Panc1 (cell line): ENCODE measurements around the gene INSIG2. TPM values are rescaled to one million over a fixed set of nuclear protein-coding genes. Genes with fewer than 3 reads are reported as not detected.

Source experiments
- ATAC-seq: fragments of 200-7000 bp; cut with Tn5 transposase; 2 replicates; pipeline ENCODE4 v1.9.1; 2020; ENCODE audit warnings: mild to moderate bottlenecking, moderate library complexity
- BruUV-seq: library from RNA; stranded (reverse); fragments of 400-500 nt; replicated peaks from 2 replicates; lab custom pipeline; 2021; lab: Mats Ljungman, UMichigan
- CTCF ChIA-PET: fragments of 300-600 bp; sonication (Branson Sonifier 250); formaldehyde crosslinking; loops from one replicate; lab custom pipeline; 2022; ENCODE audit warnings: antibody characterized with exemption; lab: Charles Lee
- POLR2A ChIA-PET: fragments of 300-600 bp; sonication (Branson Sonifier 250); formaldehyde crosslinking; loops from one replicate; lab custom pipeline; 2022; ENCODE audit warnings: antibody characterized with exemption; lab: Charles Lee
- DNase-seq: peaks from one replicate; pipeline ENCODE4 v3.0.0-alpha.2; 2010; ENCODE audit warnings: low read depth, low spot score
- H3K27ac ChIP-seq: 2 replicates; pipeline ENCODE4 v1.5.1; 2011; ENCODE audit warnings: mild to moderate bottlenecking, low read length, inconsistent platforms
- H3K27me3 ChIP-seq: fragments of 200-500 bp; sonication (Bioruptor generic); 2 replicates; pipeline ENCODE4 v1.6.0; 2014; ENCODE audit warnings: low read length, inconsistent platforms; ENCODE audit not compliant: control insufficient read depth, insufficient read depth
- H3K36me3 ChIP-seq: fragments of 200-500 bp; sonication (Bioruptor generic); 2 replicates; pipeline ENCODE4 v1.5.1; 2014; ENCODE audit warnings: inconsistent platforms, mild to moderate bottlenecking, low read length, moderate library complexity; ENCODE audit not compliant: control insufficient read depth, insufficient read depth
- H3K4me1 ChIP-seq: 2 replicates; pipeline ENCODE4 v1.5.1; 2011; ENCODE audit warnings: inconsistent platforms, mild to moderate bottlenecking, low read length, moderate library complexity; ENCODE audit not compliant: control insufficient read depth, insufficient read depth
- H3K4me3 ChIP-seq, 2 experiments: 2 replicates each; pipeline ENCODE4 v1.5.1; 2011 to 2012; ENCODE audit warnings: low read depth in 2 of 2, low read length in 2 of 2, mild to moderate bottlenecking in 2 of 2, inconsistent platforms in 1 of 2, moderate library complexity in 1 of 2
- H3K9me3 ChIP-seq: fragments of 200-500 bp; sonication (Bioruptor generic); 2 replicates; pipeline ENCODE4 v1.5.1; 2014; ENCODE audit warnings: low read depth, mild to moderate bottlenecking, inconsistent platforms, low read length, moderate library complexity; ENCODE audit not compliant: control insufficient read depth, insufficient read depth
- POLR2AphosphoS5 ChIP-seq: IDR thresholded peaks from 2 replicates; pipeline ENCODE4 v1.6.1; 2012; ENCODE audit warnings: mild to moderate bottlenecking, low read depth, low read length, moderate library complexity
- SIN3A ChIP-seq: IDR thresholded peaks from 2 replicates; pipeline ENCODE4 v1.6.1; 2012; ENCODE audit warnings: low read depth, mild to moderate bottlenecking, low read length, moderate library complexity, borderline replicate concordance; ENCODE audit not compliant: insufficient read depth
- TCF7L2 ChIP-seq: IDR thresholded peaks from 2 replicates; pipeline ENCODE4 v1.6.1; 2011; ENCODE audit warnings: mild to moderate bottlenecking, low read depth, low read length, inconsistent platforms
- in situ Hi-C: cut with HindIII; loops from 2 replicates; pipeline ENCODE4 v1.10.0; 2016; ENCODE audit warnings: low sequenced_read_pairs, low pct_unique_long_range_greater_than_20kb
- intact Hi-C: fragments of 100-400 bp; cut with micrococcal nuclease; formaldehyde crosslinking; loops from one replicate; pipeline ENCODE4 v1.10.0; 2022; ENCODE audit not compliant: unreplicated experiment
- total RNA-seq: library from RNA; stranded (reverse); gene quantifications from one replicate; pipeline ENCODE4 v1.2.1, GENCODE V29; 2021; ENCODE audit not compliant: unreplicated experiment
- TF ChIP-seq, protein P1 (sequence below): fragments of 450-650 bp; IDR thresholded peaks from 2 replicates; pipeline ENCODE4 v1.5.1; 2017; ENCODE audit warnings: mild to moderate bottlenecking
- TF ChIP-seq, protein P2 (sequence below), 2 experiments: IDR thresholded peaks; 2 replicates each; pipeline ENCODE4 v1.6.1; 2011 to 2012; ENCODE audit warnings: low read depth in 2 of 2, control low read depth in 1 of 2, low read length in 1 of 2, mild to moderate bottlenecking in 1 of 2, moderate library complexity in 1 of 2; ENCODE audit not compliant: insufficient read depth in 1 of 2

INSIG2 gene
- total RNA-seq, 1 experiment from 2014 or later, result 9.9 TPM

GRCh38 chr2:118127250-118127649 lies 39.0 kb downstream of the INSIG2 start:
- Histone ChIP-seq H3K9me3 (no peaks in the 10 kb centered on the region), H3K36me3 (no peaks in the 10 kb centered on the region), H3K27ac (no peak overlapping the region), H3K4me1 (no peaks in the 10 kb centered on the region), H3K27me3 (0 out of 2 replicates have a peak, but pooled peaks cover 2% of the 10 kb centered on the region), H3K4me3 (no peak overlapping the region)
- DNase-seq (no peak), ATAC-seq (no peak)
- intact Hi-C loops, result no loop called here
- TF ChIP-seq TCF7L2 (no peak), POLR2AphosphoS5 (no peak), SIN3A (no peak)
- TF ChIP-seq, protein P1, sequence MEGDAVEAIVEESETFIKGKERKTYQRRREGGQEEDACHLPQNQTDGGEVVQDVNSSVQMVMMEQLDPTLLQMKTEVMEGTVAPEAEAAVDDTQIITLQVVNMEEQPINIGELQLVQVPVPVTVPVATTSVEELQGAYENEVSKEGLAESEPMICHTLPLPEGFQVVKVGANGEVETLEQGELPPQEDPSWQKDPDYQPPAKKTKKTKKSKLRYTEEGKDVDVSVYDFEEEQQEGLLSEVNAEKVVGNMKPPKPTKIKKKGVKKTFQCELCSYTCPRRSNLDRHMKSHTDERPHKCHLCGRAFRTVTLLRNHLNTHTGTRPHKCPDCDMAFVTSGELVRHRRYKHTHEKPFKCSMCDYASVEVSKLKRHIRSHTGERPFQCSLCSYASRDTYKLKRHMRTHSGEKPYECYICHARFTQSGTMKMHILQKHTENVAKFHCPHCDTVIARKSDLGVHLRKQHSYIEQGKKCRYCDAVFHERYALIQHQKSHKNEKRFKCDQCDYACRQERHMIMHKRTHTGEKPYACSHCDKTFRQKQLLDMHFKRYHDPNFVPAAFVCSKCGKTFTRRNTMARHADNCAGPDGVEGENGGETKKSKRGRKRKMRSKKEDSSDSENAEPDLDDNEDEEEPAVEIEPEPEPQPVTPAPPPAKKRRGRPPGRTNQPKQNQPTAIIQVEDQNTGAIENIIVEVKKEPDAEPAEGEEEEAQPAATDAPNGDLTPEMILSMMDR, result no peak
- TF ChIP-seq, protein P2, sequence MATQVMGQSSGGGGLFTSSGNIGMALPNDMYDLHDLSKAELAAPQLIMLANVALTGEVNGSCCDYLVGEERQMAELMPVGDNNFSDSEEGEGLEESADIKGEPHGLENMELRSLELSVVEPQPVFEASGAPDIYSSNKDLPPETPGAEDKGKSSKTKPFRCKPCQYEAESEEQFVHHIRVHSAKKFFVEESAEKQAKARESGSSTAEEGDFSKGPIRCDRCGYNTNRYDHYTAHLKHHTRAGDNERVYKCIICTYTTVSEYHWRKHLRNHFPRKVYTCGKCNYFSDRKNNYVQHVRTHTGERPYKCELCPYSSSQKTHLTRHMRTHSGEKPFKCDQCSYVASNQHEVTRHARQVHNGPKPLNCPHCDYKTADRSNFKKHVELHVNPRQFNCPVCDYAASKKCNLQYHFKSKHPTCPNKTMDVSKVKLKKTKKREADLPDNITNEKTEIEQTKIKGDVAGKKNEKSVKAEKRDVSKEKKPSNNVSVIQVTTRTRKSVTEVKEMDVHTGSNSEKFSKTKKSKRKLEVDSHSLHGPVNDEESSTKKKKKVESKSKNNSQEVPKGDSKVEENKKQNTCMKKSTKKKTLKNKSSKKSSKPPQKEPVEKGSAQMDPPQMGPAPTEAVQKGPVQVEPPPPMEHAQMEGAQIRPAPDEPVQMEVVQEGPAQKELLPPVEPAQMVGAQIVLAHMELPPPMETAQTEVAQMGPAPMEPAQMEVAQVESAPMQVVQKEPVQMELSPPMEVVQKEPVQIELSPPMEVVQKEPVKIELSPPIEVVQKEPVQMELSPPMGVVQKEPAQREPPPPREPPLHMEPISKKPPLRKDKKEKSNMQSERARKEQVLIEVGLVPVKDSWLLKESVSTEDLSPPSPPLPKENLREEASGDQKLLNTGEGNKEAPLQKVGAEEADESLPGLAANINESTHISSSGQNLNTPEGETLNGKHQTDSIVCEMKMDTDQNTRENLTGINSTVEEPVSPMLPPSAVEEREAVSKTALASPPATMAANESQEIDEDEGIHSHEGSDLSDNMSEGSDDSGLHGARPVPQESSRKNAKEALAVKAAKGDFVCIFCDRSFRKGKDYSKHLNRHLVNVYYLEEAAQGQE (IDR thresholded peaks at IDR 0.05; ENCODE audit: insufficient read depth in 1 of 2, low read depth in 2 of 2, low read length in 1 of 2), result no peak
- POLR2A ChIA-PET, result no interaction called here
- in situ Hi-C loops, result no loop called here
- no TSS peak for BruUV-seq
- CTCF ChIA-PET, result no interaction called here

GRCh38 chr2:118128826-118129225 lies 40.6 kb downstream of the INSIG2 start:
- Histone ChIP-seq H3K27me3 (0 out of 2 replicates have a peak, but pooled peaks cover 2% of the 10 kb centered on the region), H3K9me3 (no peaks in the 10 kb centered on the region), H3K27ac (no peak overlapping the region), H3K4me3 (no peak overlapping the region), H3K36me3 (no peaks in the 10 kb centered on the region), H3K4me1 (no peaks in the 10 kb centered on the region)
- TF ChIP-seq, protein P1, result no peak
- TF ChIP-seq POLR2AphosphoS5, result no peak
- TF ChIP-seq, protein P2 (IDR thresholded peaks at IDR 0.05; ENCODE audit: insufficient read depth in 1 of 2, low read depth in 2 of 2, low read length in 1 of 2), result no peak
- no peak for TF ChIP-seq SIN3A
- TF ChIP-seq TCF7L2, result no peak
- ChIA-PET POLR2A (no interaction called here), CTCF (no interaction called here)
- in situ Hi-C loops, result no loop called here
- DNase-seq (no peak), ATAC-seq (no peak)
- intact Hi-C loops, result no loop called here
- no TSS peak for BruUV-seq
